Testis (tissue), 3 donors: Measurements from ENCODE around the gene GUCY1A2. TPM values are rescaled to one million over a fixed set of nuclear protein-coding genes. Genes with fewer than 3 reads are reported as not detected.

Experiments
- DNase-seq: peaks from one replicate; pipeline ENCODE4 v3.0.0-alpha.2; 2019
- H3K27ac ChIP-seq, 2 donors: fragments of 200-600 bp; sonication (generic); one replicate each; pipeline ENCODE4 v1.5.1; 2019
- H3K27me3 ChIP-seq: fragments of 200-600 bp; sonication (generic); one replicate; pipeline ENCODE4 v1.5.1; 2019
- H3K36me3 ChIP-seq: fragments of 200-600 bp; sonication (generic); one replicate; pipeline ENCODE4 v1.5.1; 2017; ENCODE audit warnings: low read depth; ENCODE audit errors: missing control alignments
- H3K4me1 ChIP-seq: fragments of 200-600 bp; sonication (generic); one replicate; pipeline ENCODE4 v1.5.1; 2019
- H3K4me3 ChIP-seq, 2 donors: fragments of 200-600 bp; sonication (generic); one replicate each; pipeline ENCODE4 v1.5.1; 2017 to 2019
- H3K9me3 ChIP-seq: fragments of 200-600 bp; sonication (generic); one replicate; pipeline ENCODE4 v1.5.1; 2017
- CTCF ChIP-seq, 3 experiments: fragments of 450-650 bp in 2 of 3; fragments of 200-600 bp in 1 of 3; sonication (generic) in 1 of 3; IDR thresholded peaks; one replicate each; pipeline ENCODE4 v1.5.1; 2016 to 2019; ENCODE audit warnings: antibody characterized with exemption in 3 of 3, mild to moderate bottlenecking in 2 of 3, moderate library complexity in 1 of 3
- POLR2A ChIP-seq: fragments of 450-650 bp; IDR thresholded peaks from one replicate; pipeline ENCODE4 v1.6.1; 2017; ENCODE audit warnings: antibody characterized with exemption, mild to moderate bottlenecking, moderate library complexity
- WGBS, 2 donors: methylation state at CpG; one replicate each; pipeline ENCODE4 v1.1.5; 2018; 5-methylcytosine and 5-hydroxymethylcytosine counted together
- intact Hi-C: fragments of 100-400 bp; cut with DNase I; formaldehyde crosslinking; loops from one replicate; pipeline ENCODE4 v1.15.1; 2023; ENCODE audit warnings: low total_unique reads
- polyA plus RNA-seq: library from polyadenylated mRNA; stranded (reverse); fragments of 350-450 nt; fragmentation: Illumina TruSeq; extraction: RNeasy Lipid Tissue Mini Kit (QIAGEN cat#74804); gene quantifications from one replicate; pipeline ENCODE4 v1.2.3, GENCODE V29; 2014; ENCODE audit warnings: low read depth, low replicate concordance; ENCODE audit not compliant: insufficient read depth
- total RNA-seq, 2 donors: library from RNA; depleted of rRNA; stranded (reverse); fragments of >200 nt; gene quantifications; one replicate each; pipeline ENCODE4 v1.2.3, GENCODE V29; 2016

Gene GUCY1A2
- total and polyA plus RNA-seq, 3 donors from 2014 or later, result 3.4 to 7.4 (median 4.3) TPM

GRCh38 chr11:106727256-106727655 is 291.0 kb downstream of the GUCY1A2 start:
- Histone ChIP-seq H3K27ac (no peak overlapping the region), H3K4me1 (no peaks in the 10 kb centered on the region), H3K36me3 (no peaks in the 10 kb centered on the region), H3K4me3 (no peak overlapping the region), H3K27me3 (no peaks in the 10 kb centered on the region), H3K9me3 (no peaks in the 10 kb centered on the region)
- intact Hi-C loops, result no loop called here
- DNase-seq, result no peak
- TF ChIP-seq CTCF (IDR thresholded peaks at IDR 0.05) (no peak), POLR2A (no peak)
- 41 to 75% methylated on average over 1 of the region's 1 CpG for WGBS, 2 donors

- no peaks in the 10 kb centered on the region for H3K36me3 ChIP-seq
- intact Hi-C loops, result no loop called here
- WGBS, 2 donors, result 74 to 75% methylated on average over 5 of the region's 5 CpGs
- H3K27me3 ChIP-seq, result no peaks in the 10 kb centered on the region
- DNase-seq, result no peak
- TF ChIP-seq POLR2A (no peak), CTCF (IDR thresholded peaks at IDR 0.05) (no peak)
- H3K9me3 ChIP-seq, result no peaks in the 10 kb centered on the region
- H3K27ac ChIP-seq, result no peak overlapping the region
- H3K4me3 ChIP-seq, result no peak overlapping the region
- no peaks in the 10 kb centered on the region for H3K4me1 ChIP-seq
These were observed 293.9 kb downstream of the GUCY1A2 start for GRCh38 chr11:106724293-106724892.

- no peak for DNase-seq
- Histone ChIP-seq H3K27ac (no peak overlapping the region), H3K27me3 (no peaks in the 10 kb centered on the region), H3K36me3 (no peaks in the 10 kb centered on the region), H3K4me3 (no peak overlapping the region), H3K9me3 (no peaks in the 10 kb centered on the region), H3K4me1 (no peaks in the 10 kb centered on the region)
- TF ChIP-seq POLR2A (no peak), CTCF (IDR thresholded peaks at IDR 0.05) (no peak)
- WGBS, 2 donors, result 72 to 74% methylated on average over 3 of the region's 3 CpGs
- intact Hi-C loops, result no loop called here
These were observed 295.2 kb downstream of the GUCY1A2 start for GRCh38 chr11:106723071-106723470.

- H3K4me1 ChIP-seq, result peaks cover 5% of the 10 kb centered on the region
- no peaks in the 10 kb centered on the region for H3K36me3 ChIP-seq
- no peaks in the 10 kb centered on the region for H3K27me3 ChIP-seq
- intact Hi-C loops, result no loop called here
- no peak overlapping the region for H3K4me3 ChIP-seq
- TF ChIP-seq CTCF (IDR thresholded peaks at IDR 0.05) (no peak), POLR2A (no peak)
- no peak overlapping the region for H3K27ac ChIP-seq
- no peak for DNase-seq
- H3K9me3 ChIP-seq, result no peaks in the 10 kb centered on the region
- WGBS, 2 donors, result 50 to 65% methylated on average over 2 of the region's 2 CpGs
These were observed 301.1 kb downstream of the GUCY1A2 start for GRCh38 chr11:106717222-106717621.

- Histone ChIP-seq H3K27ac (peak overlapping the region in 1 of 2 donors; percentile 80), H3K9me3 (no peaks in the 10 kb centered on the region), H3K36me3 (no peaks in the 10 kb centered on the region), H3K4me3 (no peak overlapping the region), H3K4me1 (peaks cover 5% of the 10 kb centered on the region), H3K27me3 (no peaks in the 10 kb centered on the region)
- TF ChIP-seq POLR2A (no peak), CTCF (IDR thresholded peaks at IDR 0.05) (no peak)
- DNase-seq, result no peak
- WGBS, 2 donors, result 41 to 72% methylated on average over 1 of the region's 1 CpG
- intact Hi-C loops, result no loop called here
These were observed 304.1 kb downstream of the GUCY1A2 start for GRCh38 chr11:106714199-106714598.
